NCI-H345 (cell line): Measurements from ENCODE around the gene GKN2.
"Not testable (repeated sequence)": the region's sequence is repeated elsewhere in the genome, so short reads cannot be mapped to it uniquely, and the experiment has no call there.

Experiments used
- DNase-seq: peaks from one replicate; lab custom pipeline; 2025; lab: John Stamatoyannopoulos, UW

GKN2 gene

DNA sequence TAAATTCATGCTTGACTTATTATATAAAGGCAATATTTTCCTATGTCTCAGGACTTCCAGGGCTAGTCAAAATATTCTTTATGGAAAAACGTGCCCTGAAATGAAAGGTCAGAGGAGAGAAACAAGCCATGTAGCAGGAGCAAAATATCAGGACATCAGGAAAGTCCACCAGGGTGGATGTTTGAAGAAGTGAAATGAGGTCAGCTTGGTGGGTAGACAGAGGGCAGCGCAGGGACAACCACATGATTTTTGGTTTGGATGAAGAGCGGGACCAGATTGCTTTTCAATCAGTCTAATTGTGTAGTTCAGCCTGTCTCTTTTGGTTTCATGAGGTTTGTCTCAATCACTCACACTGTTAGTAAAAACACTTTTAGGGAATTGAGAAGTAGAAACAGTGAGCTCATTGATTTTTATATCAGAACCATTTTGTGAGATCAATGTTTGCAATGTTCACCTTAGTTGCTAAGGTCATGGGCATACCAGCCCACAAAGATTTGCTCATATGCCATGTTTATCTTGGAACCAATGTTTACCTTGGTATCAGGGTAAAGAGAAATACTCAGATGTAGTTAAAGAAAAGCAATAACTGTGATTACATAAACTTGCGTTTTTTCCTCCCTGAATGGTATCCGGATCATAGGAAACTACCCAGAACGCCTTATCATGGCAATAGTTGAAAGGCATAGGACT lies 32.1 kb downstream of the GKN2 start:
- no peak for DNase-seq

DNA sequence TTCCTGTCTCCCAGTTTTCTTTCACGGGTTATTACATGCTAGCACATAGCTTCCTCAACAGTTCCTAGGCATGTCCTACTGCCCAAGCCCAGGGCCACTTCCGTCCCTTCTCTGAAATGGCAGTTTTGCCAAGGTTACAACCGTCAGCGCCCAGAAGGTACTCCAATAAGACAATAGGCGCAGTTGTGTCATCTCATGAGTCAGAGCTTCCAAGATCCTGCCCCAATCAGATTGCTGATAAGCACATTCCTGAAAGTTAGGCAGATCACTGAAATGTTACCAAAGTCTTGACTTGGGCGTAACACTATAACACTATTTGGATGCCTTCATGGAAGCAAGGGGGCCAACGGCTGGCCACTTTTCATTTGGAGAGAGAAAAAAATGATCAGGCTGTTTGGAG lies 34.2 kb downstream of the GKN2 start:
- DNase-seq = no peak

DNA sequence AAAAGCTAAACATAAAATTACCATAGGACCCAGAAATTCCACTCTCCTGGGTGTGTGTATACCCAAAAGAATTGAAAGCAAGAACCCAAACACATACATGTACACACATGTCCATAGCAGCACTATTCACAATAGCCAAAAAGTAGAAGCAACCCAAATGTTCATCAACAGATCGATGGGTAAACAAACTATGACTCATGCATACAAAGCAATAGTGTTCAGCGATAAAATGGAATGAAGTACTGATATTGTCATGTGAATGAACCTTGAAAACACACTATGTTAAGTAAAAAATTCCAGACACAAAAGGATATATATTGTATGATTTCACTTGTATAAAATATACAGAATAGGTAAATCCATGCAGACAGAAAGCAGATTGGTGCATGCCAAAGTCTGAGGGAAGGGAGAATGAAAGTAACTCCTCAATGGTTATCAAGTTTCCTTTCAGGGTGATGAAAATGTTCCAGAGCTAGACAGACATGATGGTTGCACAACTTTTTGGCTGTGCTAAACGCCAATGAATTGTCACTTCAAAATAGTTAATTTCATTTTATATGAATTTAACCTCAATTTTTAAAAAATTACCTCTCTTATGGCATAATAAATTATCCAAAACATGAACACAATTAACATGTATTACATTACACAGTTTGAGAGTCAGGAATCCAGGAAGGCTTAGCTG lies 35.5 kb downstream of the GKN2 start:
- DNase-seq = no peak

DNA sequence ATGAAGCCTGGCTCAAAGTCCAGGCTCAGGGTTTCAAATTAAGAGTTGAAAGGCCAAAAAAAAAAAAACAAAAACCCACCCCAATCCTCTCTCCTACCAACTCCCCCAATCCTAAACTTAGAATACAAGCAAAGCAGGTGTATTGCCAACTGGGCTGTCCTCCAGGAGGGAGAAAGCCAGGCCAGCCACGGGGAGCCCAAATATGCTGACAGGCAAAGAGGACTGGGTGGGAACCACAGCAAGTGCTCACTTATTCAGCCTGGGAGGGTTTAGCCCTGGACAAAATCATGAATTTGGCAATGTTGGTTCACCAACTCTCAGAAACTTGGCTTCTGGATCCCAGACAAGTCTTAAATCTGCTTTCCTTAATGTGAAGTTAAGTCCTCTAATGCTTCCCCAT lies 36.5 kb downstream of the GKN2 start:
- DNase-seq = no peak

DNA sequence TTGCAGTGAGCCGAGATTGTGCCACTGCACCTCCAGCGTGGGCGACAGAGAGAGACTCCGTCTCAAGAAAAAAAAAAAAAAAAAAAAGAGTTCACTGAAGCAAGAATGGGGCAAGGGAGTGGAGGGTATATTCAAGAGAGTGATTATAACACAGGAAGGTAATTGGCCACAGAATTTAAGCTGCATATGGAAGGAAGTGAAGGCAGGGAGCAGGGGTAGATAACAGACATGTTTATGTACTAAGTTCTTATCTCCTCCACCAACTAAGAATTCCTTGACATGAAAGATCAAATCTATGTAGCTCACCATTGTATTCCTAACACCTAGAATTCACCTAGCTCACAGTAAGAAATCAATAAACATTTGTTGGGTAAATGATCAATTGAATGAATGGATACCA lies 37.3 kb downstream of the GKN2 start:
- no peak for DNase-seq

GRCh38 chr2:68913359-68913758 lies 39.3 kb downstream of the GKN2 start:
- DNase-seq = no peak

GRCh38 chr2:68912732-68913131 lies 40.0 kb downstream of the GKN2 start:
- DNase-seq = no peak

DNA sequence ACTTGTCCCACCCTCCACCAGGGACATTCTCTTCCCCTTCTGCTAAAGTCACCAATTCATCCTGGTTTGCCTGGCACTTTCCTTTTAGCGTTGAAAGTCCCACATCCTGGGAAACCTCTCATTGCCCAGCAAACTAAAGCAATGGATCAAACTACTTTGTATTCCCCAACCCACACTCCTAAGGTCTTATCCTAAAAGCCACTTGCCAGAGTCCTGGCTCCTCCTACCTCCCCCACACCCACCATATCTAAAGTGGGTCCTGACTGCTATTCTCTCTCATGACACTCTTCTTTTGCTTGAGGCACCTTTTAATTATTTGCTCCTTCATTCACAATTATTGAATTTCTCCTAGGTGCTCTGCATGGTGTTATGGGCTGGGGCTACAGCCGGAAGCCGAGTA lies 40.6 kb downstream of the GKN2 start:
- DNase-seq = no peak

DNA sequence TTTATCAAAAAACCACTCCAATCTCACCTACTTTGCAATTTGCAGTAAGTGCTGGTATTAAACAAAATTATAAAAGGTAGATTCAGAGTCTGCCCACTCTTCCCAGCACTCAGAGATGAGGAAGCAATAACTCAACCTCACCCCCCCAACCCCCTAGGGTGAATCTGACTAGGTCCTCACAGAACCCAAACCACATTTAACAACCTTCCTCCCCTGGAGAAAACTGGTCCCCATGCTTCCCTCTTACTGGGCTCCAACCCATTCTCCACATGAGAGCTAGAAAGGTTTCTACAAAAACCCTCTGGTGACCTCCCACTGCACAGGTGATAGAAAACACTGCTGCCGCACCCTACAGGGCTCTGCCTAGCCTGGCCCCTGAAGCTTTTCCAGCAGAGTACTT lies 41.0 kb downstream of the GKN2 start:
- DNase-seq = no peak

GRCh38 chr2:68911246-68911645 lies 41.4 kb downstream of the GKN2 start:
- DNase-seq = no peak

GRCh38 chr2:68909793-68910674 lies 42.7 kb downstream of the GKN2 start:
- DNase-seq = peak; percentile 72

DNA sequence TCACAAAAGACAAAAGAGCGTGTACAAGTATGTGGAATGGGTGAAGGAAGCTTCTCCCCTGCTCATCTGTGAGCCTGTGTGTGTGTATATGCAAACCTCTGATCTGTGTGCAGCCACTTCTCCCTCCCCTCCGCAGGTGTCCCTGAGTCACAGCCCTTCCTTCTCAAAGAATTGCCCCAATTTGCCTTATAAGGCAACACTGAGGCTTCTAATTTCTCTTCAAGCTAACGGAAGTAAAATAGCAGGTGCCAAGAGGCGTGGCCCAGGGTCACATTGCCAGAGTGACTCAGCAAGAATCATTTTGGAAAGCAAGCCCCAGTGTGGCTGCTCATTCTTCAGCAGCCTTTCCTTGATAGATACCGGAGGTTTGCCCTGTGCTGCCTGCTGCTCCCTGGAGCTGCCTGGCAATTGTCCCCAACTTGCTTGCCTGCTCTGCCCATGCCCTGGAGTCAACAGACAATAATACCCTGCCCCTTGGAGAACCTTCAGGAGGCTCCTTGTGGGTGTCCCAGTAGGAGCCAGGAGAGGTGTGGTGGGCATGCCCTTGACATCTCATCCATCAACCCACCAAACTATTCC lies 44.2 kb downstream of the GKN2 start:
- peak; percentile 40 for DNase-seq

DNA sequence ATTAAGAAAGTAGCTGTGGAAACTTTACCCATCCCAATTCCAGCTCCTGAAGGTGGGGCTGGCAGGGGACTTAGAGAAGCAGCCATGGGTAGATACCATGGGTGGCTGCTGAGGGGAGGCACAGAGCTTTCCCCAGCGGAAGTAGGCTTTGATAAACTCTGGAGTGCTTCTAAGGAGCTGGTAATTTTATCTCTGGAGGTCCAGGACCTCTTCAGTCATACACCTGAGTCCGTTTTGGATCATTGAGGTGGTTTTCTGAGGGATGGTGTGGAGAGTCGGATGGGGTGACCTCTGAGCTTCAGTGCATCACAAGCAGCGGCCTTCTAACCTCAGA lies 44.8 kb downstream of the GKN2 start:
- DNase-seq = no peak

DNA sequence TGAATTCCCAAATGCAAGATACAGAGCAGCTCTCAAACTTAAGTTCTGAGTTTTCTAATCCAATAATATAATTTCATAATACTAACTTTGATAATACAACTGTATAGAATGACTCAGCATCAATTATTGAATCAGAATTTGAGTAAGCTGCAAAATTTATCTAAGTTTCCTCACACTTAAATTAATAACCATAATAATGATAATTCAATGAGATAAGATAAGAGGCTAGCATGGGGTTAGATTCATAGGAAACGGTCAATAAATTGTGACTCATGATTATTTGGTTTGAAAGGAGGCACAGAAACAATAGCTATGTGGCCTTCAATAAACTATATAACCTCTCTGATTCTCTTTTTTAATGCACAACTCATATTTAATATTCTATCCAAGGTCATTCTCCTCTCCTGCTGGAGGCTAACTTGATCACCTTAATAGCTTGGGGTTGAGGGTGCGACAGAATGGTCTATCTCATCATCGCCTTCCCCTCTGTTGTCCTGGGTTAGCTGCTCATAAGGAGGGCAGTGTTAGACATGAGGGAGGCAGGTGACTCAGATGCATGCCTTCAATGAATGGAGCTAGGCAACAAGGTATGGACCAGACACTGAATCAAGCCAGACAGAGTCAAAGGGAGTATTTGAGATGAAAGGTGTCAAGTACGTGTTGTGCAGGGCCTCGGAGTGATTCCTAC lies 45.3 kb downstream of the GKN2 start:
- DNase-seq = no peak

- DNase-seq = no peak
These were observed 46.0 kb downstream of the GKN2 start for GRCh38 chr2:68906716-68907115.

DNA sequence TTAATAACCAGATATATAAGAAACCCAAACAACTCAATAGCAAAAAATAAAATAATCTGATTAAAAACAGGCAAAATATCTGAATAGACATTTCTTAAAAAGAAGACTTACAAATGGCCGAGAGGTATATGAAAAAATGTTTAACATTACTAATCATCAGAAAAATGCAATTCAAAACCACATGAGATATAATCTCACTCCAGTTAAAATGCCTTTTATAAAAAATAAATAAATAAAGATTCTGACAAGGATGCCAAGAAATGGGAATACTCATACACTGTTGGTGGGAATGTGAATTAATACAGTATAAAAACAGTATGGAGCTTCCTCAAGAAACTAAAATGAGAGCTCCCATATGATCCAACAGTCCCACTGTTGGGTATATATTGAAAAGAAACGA lies 47.6 kb downstream of the GKN2 start:
- no peak for DNase-seq

DNA sequence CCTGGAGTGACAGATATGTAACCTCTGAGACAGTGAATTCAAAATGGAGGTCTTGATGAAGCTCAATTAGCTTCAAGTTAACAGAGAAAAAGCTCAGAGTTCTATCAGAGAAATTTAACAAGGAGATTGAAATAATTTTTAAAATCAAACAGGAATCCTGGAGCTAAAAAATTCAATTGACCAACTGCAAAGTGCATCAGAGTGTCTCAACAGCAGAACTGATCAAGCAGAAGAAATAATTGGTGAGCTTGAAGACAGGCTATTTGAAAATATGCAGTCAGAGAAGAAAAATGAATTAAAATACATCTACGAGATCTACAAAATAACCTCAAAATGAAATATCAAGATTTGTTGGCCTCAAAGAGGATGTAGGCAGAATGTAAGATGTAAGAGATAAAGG lies 51.1 kb downstream of the GKN2 start:
- no peak for DNase-seq

GRCh38 chr2:68901199-68901514 lies 51.5 kb downstream of the GKN2 start:
- no peak for DNase-seq

- DNase-seq = no peak
These were observed 52.0 kb downstream of the GKN2 start for GRCh38 chr2:68900496-68901198.

- DNase-seq = not testable (repeated sequence)
These were observed 56.7 kb downstream of the GKN2 start for GRCh38 chr2:68895981-68896380.
